D721Med (cell line): ENCODE measurements around the gene SSTR3.

ENCODE experiments used
- DNase-seq: peaks from one replicate; pipeline ENCODE4 v3.0.0; 2011; ENCODE audit warnings: low spot score; ENCODE audit not compliant: insufficient read length
- FAIRE-seq: peaks from 2 replicates; lab custom pipeline; 2011; peaks lifted over from hg19 to GRCh38; lab: Jason Lieb, UNC
- TF ChIP-seq, protein P1 (sequence below): IDR thresholded peaks from 2 replicates; pipeline ENCODE4 v1.5.1; 2012; ENCODE audit warnings: mild to moderate bottlenecking, control low read depth; ENCODE audit not compliant: insufficient read depth; ENCODE audit errors: missing control alignments

The SSTR3 gene

DNA sequence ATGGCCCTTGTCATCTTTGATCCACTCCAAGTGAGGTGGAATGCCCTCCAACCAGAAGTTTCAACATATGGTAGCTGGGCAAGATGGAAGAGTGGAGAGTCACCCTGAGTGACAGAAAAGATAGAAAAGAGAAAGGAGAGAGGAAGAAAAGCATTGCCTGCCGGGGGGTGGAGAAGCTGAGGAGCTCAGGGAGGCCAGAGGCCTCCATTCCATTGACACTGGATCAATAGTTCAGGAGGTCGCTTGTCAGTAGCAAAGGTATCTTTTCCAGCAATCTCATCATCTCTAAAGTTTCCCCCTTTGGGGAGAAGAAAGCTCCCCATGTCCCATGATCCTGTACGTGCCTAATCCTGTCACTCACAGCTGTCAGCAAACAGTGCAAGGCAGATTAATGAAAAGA lies 17.5 kb downstream of the SSTR3 start:
- DNase-seq = no peak
- FAIRE-seq = no peak
- TF ChIP-seq, protein P1, sequence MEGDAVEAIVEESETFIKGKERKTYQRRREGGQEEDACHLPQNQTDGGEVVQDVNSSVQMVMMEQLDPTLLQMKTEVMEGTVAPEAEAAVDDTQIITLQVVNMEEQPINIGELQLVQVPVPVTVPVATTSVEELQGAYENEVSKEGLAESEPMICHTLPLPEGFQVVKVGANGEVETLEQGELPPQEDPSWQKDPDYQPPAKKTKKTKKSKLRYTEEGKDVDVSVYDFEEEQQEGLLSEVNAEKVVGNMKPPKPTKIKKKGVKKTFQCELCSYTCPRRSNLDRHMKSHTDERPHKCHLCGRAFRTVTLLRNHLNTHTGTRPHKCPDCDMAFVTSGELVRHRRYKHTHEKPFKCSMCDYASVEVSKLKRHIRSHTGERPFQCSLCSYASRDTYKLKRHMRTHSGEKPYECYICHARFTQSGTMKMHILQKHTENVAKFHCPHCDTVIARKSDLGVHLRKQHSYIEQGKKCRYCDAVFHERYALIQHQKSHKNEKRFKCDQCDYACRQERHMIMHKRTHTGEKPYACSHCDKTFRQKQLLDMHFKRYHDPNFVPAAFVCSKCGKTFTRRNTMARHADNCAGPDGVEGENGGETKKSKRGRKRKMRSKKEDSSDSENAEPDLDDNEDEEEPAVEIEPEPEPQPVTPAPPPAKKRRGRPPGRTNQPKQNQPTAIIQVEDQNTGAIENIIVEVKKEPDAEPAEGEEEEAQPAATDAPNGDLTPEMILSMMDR = no peak

DNA sequence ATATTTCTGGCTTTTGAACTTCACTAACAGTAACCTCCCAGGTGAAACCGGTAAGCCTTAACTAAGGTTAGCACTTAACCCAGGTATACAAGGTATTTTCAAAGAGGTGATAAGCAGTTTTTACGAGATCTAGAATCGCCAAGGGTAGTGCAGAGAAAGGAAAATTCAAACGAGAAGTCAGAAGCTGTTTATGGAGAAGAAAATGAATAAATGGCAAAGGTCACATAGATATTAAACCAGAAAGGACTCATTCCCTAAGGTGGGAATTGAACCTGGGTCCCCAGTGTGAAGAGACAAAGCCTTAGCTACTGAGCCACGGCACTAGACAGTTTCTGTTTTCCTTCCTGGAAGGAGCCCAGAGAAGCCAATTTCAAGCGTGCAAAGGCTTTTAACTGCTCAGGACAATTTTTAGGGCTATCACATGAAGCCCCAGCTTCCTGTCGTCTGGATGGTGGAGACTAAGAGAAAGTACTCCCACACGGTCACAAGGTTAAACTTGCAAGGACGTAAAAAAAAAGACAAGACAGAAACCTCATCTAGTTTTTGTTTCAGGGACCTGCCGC lies 18.6 kb downstream of the SSTR3 start:
- FAIRE-seq = no peak
- TF ChIP-seq, protein P1 = no peak
- DNase-seq = no peak

DNA sequence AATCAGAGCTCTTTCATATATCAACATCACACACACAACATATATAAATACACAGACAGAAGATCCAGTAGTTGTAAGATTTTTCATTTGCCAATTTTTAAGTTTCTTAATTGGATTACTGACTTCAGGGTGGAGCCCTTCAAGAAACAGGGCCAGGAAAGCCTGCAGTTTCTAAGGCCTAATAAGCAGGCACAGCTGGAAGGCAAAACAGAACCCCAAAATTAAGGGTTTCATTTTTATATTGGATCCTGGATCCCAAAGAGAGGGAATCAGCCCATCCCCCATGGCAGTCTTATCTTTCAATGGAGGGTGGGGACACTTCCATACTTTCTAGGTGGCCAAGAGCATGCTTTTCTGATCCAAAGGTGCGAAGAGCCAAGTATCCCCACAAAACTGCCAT lies 19.5 kb downstream of the SSTR3 start:
- no peak for FAIRE-seq
- TF ChIP-seq, protein P1 = no peak
- no peak for DNase-seq

DNA sequence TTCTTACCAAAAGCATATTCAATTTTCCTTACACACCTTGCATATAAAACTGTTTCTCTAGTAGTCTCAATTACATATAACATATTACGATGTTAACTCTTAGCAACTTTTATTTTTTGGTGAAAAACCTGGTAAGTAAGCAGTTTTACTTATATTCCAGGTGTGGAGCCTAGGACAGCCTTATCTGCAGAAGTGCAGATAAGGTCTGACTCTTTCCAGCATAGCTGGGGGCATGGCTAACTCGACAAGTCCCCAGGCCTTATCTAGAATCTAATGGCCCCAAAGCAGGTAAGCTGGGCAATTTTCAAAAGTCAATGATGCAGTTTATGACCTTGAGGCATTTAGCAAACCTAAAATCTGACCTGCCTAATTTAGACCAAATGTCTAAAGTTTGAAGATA lies 20.1 kb downstream of the SSTR3 start:
- TF ChIP-seq, protein P1 = no peak
- FAIRE-seq = no peak
- DNase-seq = no peak

DNA sequence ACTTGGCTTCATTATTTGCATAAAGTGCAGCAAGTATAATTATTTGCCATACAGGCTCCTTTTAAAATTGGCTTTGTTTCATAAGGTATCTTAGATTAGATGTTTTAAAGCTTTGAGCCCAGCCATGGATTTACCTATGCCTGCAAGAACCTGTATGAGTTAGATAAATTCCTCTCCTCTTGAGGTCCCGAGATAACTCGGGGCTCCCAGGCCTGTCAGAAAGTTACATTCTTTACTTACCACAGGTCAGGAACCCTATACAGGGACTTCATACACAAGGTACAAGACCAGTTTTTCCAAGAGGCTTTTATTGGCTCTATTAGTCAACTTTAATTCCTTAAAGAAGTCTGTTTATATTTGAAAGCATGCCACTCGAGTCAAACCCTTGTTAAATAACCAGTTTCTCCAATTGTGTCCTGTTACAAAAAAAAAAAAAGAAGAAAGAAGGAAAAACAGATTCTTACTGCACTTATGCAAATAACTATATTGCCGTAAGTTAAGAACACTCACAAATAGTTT lies 22.0 kb downstream of the SSTR3 start:
- FAIRE-seq = no peak
- TF ChIP-seq, protein P1 = no peak
- DNase-seq = no peak

DNA sequence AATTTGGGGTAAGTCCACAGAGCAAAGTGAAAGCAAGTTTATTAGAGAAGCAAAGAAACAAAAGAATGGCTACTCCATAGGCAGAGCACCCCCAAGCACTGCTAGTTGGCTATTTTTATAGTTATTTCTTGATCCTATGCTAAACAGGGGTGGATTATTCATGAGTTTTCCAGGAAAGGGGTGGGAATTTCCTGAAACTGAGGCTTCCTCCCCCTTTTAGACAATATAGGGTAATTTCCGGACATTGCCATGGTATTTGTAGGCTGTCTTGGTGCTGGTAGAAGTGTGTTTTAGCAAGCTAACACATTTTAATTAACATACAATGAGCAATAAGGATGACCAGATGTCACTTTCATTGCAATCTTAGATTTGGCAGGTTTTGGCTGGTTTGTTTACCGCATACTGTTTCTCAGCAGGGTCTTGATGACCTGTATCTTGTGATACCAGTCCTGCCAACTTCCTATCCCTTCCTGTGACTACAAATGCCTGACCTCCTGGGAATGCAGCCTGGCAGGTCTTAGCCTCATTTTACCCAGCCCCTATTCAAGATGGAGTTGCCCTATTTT lies 23.3 kb downstream of the SSTR3 start:
- FAIRE-seq = no peak
- no peak for DNase-seq
- TF ChIP-seq, protein P1 = no peak
